Measurements from ENCODE around the gene SPDYE4.
A peak's percentile ranks its signal among the peaks of the same experiment; 100 is the strongest.

SPDYE4 gene

GRCh38 chr17:8719291-8720246 lies 38.8 kb downstream of the SPDYE4 start:
- Histone ChIP-seq H4K8ac (ENCODE audit: low read depth, low read length) (no peak overlapping the region), H3K4me1 (ENCODE audit: control insufficient read depth in 2 of 2, insufficient read depth in 1 of 2, low read depth in 1 of 2, low read length in 2 of 2) (peaks cover 9 to 11% of the 10 kb centered on the region in 2 donors), H3K9ac (ENCODE audit: low read depth, low read length, poor library complexity) (no peak overlapping the region), H3K9me3 (replicated peaks in 1 of 2; ENCODE audit: control insufficient read depth in 2 of 2, insufficient read depth in 1 of 2, low read depth in 1 of 2, low read length in 2 of 2) (peaks cover 0 to 3% of the 10 kb centered on the region in 2 donors), H2BK5ac (ENCODE audit: low read length) (no peak overlapping the region), H2AFZ (ENCODE audit: low read length) (no peak overlapping the region), H4K91ac (ENCODE audit: low read depth, low read length, poor library complexity) (no peak overlapping the region), H2BK12ac (ENCODE audit: low read length) (no peak overlapping the region), H3K79me1 (ENCODE audit: low read depth, low read length) (no peaks in the 10 kb centered on the region), H2BK120ac (ENCODE audit: low read depth, low read length) (no peak overlapping the region), H3K18ac (ENCODE audit: low read length) (no peak overlapping the region), H3K23ac (ENCODE audit: low read depth, low read length, poor library complexity) (no peak overlapping the region), H3K4me2 (ENCODE audit: insufficient read depth, low read length, poor library complexity, severe bottlenecking) (no peak overlapping the region), H3K27me3 (ENCODE audit: control insufficient read depth in 3 of 3, insufficient read depth in 3 of 3, low read depth in 1 of 3, low read length in 3 of 3) (no peaks in the 10 kb centered on the region), H3K4me3 (ENCODE audit: low read length in 2 of 2) (no peak overlapping the region), H3K36me3 (replicated peaks in 1 of 2; ENCODE audit: control insufficient read depth in 2 of 2, insufficient read depth in 2 of 2, low read length in 2 of 2) (no peaks in the 10 kb centered on the region), H2AK5ac (ENCODE audit: low read depth, low read length) (no peak overlapping the region), H3K4ac (ENCODE audit: low read length) (no peak overlapping the region), H2BK15ac (ENCODE audit: low read length) (no peak overlapping the region), H3K14ac (ENCODE audit: low read length) (no peak overlapping the region), H3K27ac (replicated peaks; ENCODE audit: low read length) (no peak overlapping the region)
- no peak for DNase-seq (ENCODE audit: low spot score)
- WGBS, 2 donors (ENCODE audit: extremely low coverage in 2 of 2, insufficient read length in 2 of 2, insufficient replicate concordance in 1 of 2): no CpG with 5 or more reads among the region's 5 CpGs

- Histone ChIP-seq H3K27ac (replicated peaks; ENCODE audit: low read length) (no peak overlapping the region), H2AFZ (ENCODE audit: low read length) (no peak overlapping the region), H2BK12ac (ENCODE audit: low read length) (no peak overlapping the region), H2BK5ac (ENCODE audit: low read length) (no peak overlapping the region), H2BK15ac (ENCODE audit: low read length) (no peak overlapping the region), H3K4me3 (ENCODE audit: low read length in 2 of 2) (no peak overlapping the region), H3K9ac (ENCODE audit: low read depth, low read length, poor library complexity) (peak overlapping the region; percentile 50), H3K27me3 (ENCODE audit: control insufficient read depth in 3 of 3, insufficient read depth in 3 of 3, low read depth in 1 of 3, low read length in 3 of 3) (no peaks in the 10 kb centered on the region), H3K36me3 (replicated peaks in 1 of 2; ENCODE audit: control insufficient read depth in 2 of 2, insufficient read depth in 2 of 2, low read length in 2 of 2) (no peaks in the 10 kb centered on the region), H3K4ac (ENCODE audit: low read length) (no peak overlapping the region), H3K18ac (ENCODE audit: low read length) (no peak overlapping the region), H2AK5ac (ENCODE audit: low read depth, low read length) (peak overlapping the region; percentile 47), H3K4me1 (ENCODE audit: control insufficient read depth in 2 of 2, insufficient read depth in 1 of 2, low read depth in 1 of 2, low read length in 2 of 2) (peaks cover 9 to 10% of the 10 kb centered on the region in 2 donors), H3K4me2 (ENCODE audit: insufficient read depth, low read length, poor library complexity, severe bottlenecking) (no peak overlapping the region), H3K23ac (ENCODE audit: low read depth, low read length, poor library complexity) (no peak overlapping the region), H4K91ac (ENCODE audit: low read depth, low read length, poor library complexity) (no peak overlapping the region), H3K9me3 (replicated peaks in 1 of 2; ENCODE audit: control insufficient read depth in 2 of 2, insufficient read depth in 1 of 2, low read depth in 1 of 2, low read length in 2 of 2) (peaks cover 0 to 3% of the 10 kb centered on the region in 2 donors), H3K79me1 (ENCODE audit: low read depth, low read length) (no peaks in the 10 kb centered on the region), H2BK120ac (ENCODE audit: low read depth, low read length) (no peak overlapping the region), H3K14ac (ENCODE audit: low read length) (no peak overlapping the region), H4K8ac (ENCODE audit: low read depth, low read length) (no peak overlapping the region)
- DNase-seq (ENCODE audit: low spot score): no peak
- no CpG with 5 or more reads among the region's 37 CpGs for WGBS, 2 donors (ENCODE audit: extremely low coverage in 2 of 2, insufficient read length in 2 of 2, insufficient replicate concordance in 1 of 2)
Observed at GRCh38 chr17:8718001-8718563, 40.3 kb downstream of the SPDYE4 start.

GRCh38 chr17:8713878-8714277 lies 44.5 kb downstream of the SPDYE4 start:
- Histone ChIP-seq H2BK12ac (ENCODE audit: low read length) (no peak overlapping the region), H2BK120ac (ENCODE audit: low read depth, low read length) (no peak overlapping the region)
- no CpG with 5 or more reads among the region's 5 CpGs for WGBS, 2 donors (ENCODE audit: extremely low coverage in 2 of 2, insufficient read length in 2 of 2, insufficient replicate concordance in 1 of 2)

GRCh38 chr17:8713315-8713714 lies 45.0 kb downstream of the SPDYE4 start:
- H4K91ac ChIP-seq (ENCODE audit: low read depth, low read length, poor library complexity): no peak overlapping the region
- no peak overlapping the region for H2BK15ac ChIP-seq (ENCODE audit: low read length)
- no peak overlapping the region for H2AFZ ChIP-seq (ENCODE audit: low read length)
- H3K4me2 ChIP-seq (ENCODE audit: insufficient read depth, low read length, poor library complexity, severe bottlenecking): no peak overlapping the region
- H3K18ac ChIP-seq (ENCODE audit: low read length): no peak overlapping the region
- H3K9me3 ChIP-seq (replicated peaks in 1 of 2; ENCODE audit: control insufficient read depth in 2 of 2, insufficient read depth in 1 of 2, low read depth in 1 of 2, low read length in 2 of 2): peaks cover 0 to 3% of the 10 kb centered on the region in 2 donors
- H3K36me3 ChIP-seq (replicated peaks in 1 of 2; ENCODE audit: control insufficient read depth in 2 of 2, insufficient read depth in 2 of 2, low read length in 2 of 2): no peaks in the 10 kb centered on the region
- WGBS, 2 donors (ENCODE audit: extremely low coverage in 2 of 2, insufficient read length in 2 of 2, insufficient replicate concordance in 1 of 2): no CpG with 5 or more reads among the region's 3 CpGs
- no peak for DNase-seq (ENCODE audit: low spot score)
- no peak overlapping the region for H2BK120ac ChIP-seq (ENCODE audit: low read depth, low read length)
- H3K79me1 ChIP-seq (ENCODE audit: low read depth, low read length): no peaks in the 10 kb centered on the region
- peaks cover 0 to 1% of the 10 kb centered on the region in 2 donors for H3K4me1 ChIP-seq (ENCODE audit: control insufficient read depth in 2 of 2, insufficient read depth in 1 of 2, low read depth in 1 of 2, low read length in 2 of 2)
- H3K4me3 ChIP-seq (ENCODE audit: low read length in 2 of 2): no peak overlapping the region
- no peak overlapping the region for H3K27ac ChIP-seq (replicated peaks; ENCODE audit: low read length)
- no peak overlapping the region for H2AK5ac ChIP-seq (ENCODE audit: low read depth, low read length)
- H4K8ac ChIP-seq (ENCODE audit: low read depth, low read length): no peak overlapping the region
- no peak overlapping the region for H3K14ac ChIP-seq (ENCODE audit: low read length)
- no peak overlapping the region for H3K23ac ChIP-seq (ENCODE audit: low read depth, low read length, poor library complexity)
- no peaks in the 10 kb centered on the region for H3K27me3 ChIP-seq (ENCODE audit: control insufficient read depth in 3 of 3, insufficient read depth in 3 of 3, low read depth in 1 of 3, low read length in 3 of 3)
- H2BK12ac ChIP-seq (ENCODE audit: low read length): no peak overlapping the region
- H2BK5ac ChIP-seq (ENCODE audit: low read length): no peak overlapping the region
- H3K4ac ChIP-seq (ENCODE audit: low read length): no peak overlapping the region
- no peak overlapping the region for H3K9ac ChIP-seq (ENCODE audit: low read depth, low read length, poor library complexity)

More at GRCh38 chr17:8713878-8714277, 44.5 kb downstream of the SPDYE4 start:
- no peak overlapping the region for H2AK5ac ChIP-seq (ENCODE audit: low read depth, low read length)
- H3K14ac ChIP-seq (ENCODE audit: low read length): no peak overlapping the region
- no peak for DNase-seq (ENCODE audit: low spot score)
- no peak overlapping the region for H3K18ac ChIP-seq (ENCODE audit: low read length)
- H3K23ac ChIP-seq (ENCODE audit: low read depth, low read length, poor library complexity): no peak overlapping the region
- no peak overlapping the region for H3K4me3 ChIP-seq (ENCODE audit: low read length in 2 of 2)
- peaks cover 0 to 3% of the 10 kb centered on the region in 2 donors for H3K9me3 ChIP-seq (replicated peaks in 1 of 2; ENCODE audit: control insufficient read depth in 2 of 2, insufficient read depth in 1 of 2, low read depth in 1 of 2, low read length in 2 of 2)
- H3K4me2 ChIP-seq (ENCODE audit: insufficient read depth, low read length, poor library complexity, severe bottlenecking): no peak overlapping the region
- no peak overlapping the region for H4K8ac ChIP-seq (ENCODE audit: low read depth, low read length)
- no peaks in the 10 kb centered on the region for H3K79me1 ChIP-seq (ENCODE audit: low read depth, low read length)
- H3K27me3 ChIP-seq (ENCODE audit: control insufficient read depth in 3 of 3, insufficient read depth in 3 of 3, low read depth in 1 of 3, low read length in 3 of 3): no peaks in the 10 kb centered on the region
- H2BK15ac ChIP-seq (ENCODE audit: low read length): no peak overlapping the region
- H3K9ac ChIP-seq (ENCODE audit: low read depth, low read length, poor library complexity): no peak overlapping the region
- H3K27ac ChIP-seq (replicated peaks; ENCODE audit: low read length): no peak overlapping the region
- H3K4me1 ChIP-seq (ENCODE audit: control insufficient read depth in 2 of 2, insufficient read depth in 1 of 2, low read depth in 1 of 2, low read length in 2 of 2): peaks cover 0 to 1% of the 10 kb centered on the region in 2 donors
- no peak overlapping the region for H3K4ac ChIP-seq (ENCODE audit: low read length)
- no peak overlapping the region for H2AFZ ChIP-seq (ENCODE audit: low read length)
- no peak overlapping the region for H2BK5ac ChIP-seq (ENCODE audit: low read length)
- no peak overlapping the region for H4K91ac ChIP-seq (ENCODE audit: low read depth, low read length, poor library complexity)
- H3K36me3 ChIP-seq (replicated peaks in 1 of 2; ENCODE audit: control insufficient read depth in 2 of 2, insufficient read depth in 2 of 2, low read length in 2 of 2): no peaks in the 10 kb centered on the region
